GM23338 (cell line): Measurements from ENCODE around the gene REST. TPM values are rescaled to one million over a fixed set of nuclear protein-coding genes. Genes with fewer than 3 reads are reported as not detected.

Experiments
- ATAC-seq: fragments of 200-7000 bp; cut with Tn5 transposase; 3 replicates; pipeline ENCODE4 v1.9.1; 2020
- DNase-seq: peaks from one replicate; pipeline ENCODE4 v3.0.0-alpha.2; 2015; ENCODE audit warnings: low spot score
- H2AFZ ChIP-seq: fragments of 200-600 bp; sonication (generic); 2 replicates; pipeline ENCODE4 v1.8.0; 2016; ENCODE audit warnings: antibody characterized with exemption, mild to moderate bottlenecking, moderate library complexity
- H3F3A ChIP-seq: fragments of 200-600 bp; sonication (generic); replicated peaks from 2 replicates; pipeline ENCODE4 v1.8.0; 2017; ENCODE audit warnings: antibody characterized with exemption, mixed run types, low read depth
- H3K27ac ChIP-seq: fragments of 200-600 bp; sonication (generic); 2 replicates; pipeline ENCODE4 v1.6.1; 2016; ENCODE audit warnings: low read depth
- H3K27me3 ChIP-seq: fragments of 200-600 bp; sonication (generic); 2 replicates; pipeline ENCODE4 v1.8.0; 2016; ENCODE audit warnings: mild to moderate bottlenecking, mixed run types, moderate library complexity; ENCODE audit not compliant: insufficient read depth
- H3K36me3 ChIP-seq: fragments of 200-600 bp; sonication (generic); 2 replicates; pipeline ENCODE4 v1.8.0; 2016; ENCODE audit warnings: mild to moderate bottlenecking; ENCODE audit not compliant: insufficient read depth
- H3K4me1 ChIP-seq: fragments of 200-600 bp; sonication (generic); 2 replicates; pipeline ENCODE4 v1.8.0; 2016; ENCODE audit warnings: mild to moderate bottlenecking, moderate library complexity; ENCODE audit not compliant: insufficient read depth
- H3K4me2 ChIP-seq: fragments of 200-600 bp; sonication (generic); 2 replicates; pipeline ENCODE4 v1.7.1; 2017; ENCODE audit warnings: mixed run types
- H3K4me3 ChIP-seq: fragments of 200-600 bp; sonication (generic); 2 replicates; pipeline ENCODE4 v1.6.1; 2016; ENCODE audit warnings: mixed run types
- H3K79me2 ChIP-seq: fragments of 200-600 bp; sonication (generic); replicated peaks from 2 replicates; pipeline ENCODE4 v1.8.0; 2017; ENCODE audit warnings: mild to moderate bottlenecking; ENCODE audit not compliant: insufficient read depth
- H3K9me2 ChIP-seq: fragments of 200-600 bp; sonication (generic); 2 replicates; pipeline ENCODE4 v1.8.0; 2017; ENCODE audit not compliant: insufficient read depth
- H4K20me1 ChIP-seq: fragments of 200-600 bp; sonication (generic); replicated peaks from 2 replicates; pipeline ENCODE4 v1.8.0; 2017; ENCODE audit warnings: mild to moderate bottlenecking; ENCODE audit not compliant: insufficient read depth
- H3K27ac Mint-ChIP-seq: 2 replicates; pipeline ENCODE4 v1.8.0; 2020; ENCODE audit warnings: inconsistent platforms, mild to moderate bottlenecking, moderate library complexity, mixed read lengths
- H3K27me3 Mint-ChIP-seq: 3 replicates; pipeline ENCODE4 v1.8.0; 2022; ENCODE audit warnings: low read depth, mild to moderate bottlenecking, moderate library complexity, mixed read lengths, inconsistent platforms; ENCODE audit not compliant: insufficient read depth, poor library complexity
- H3K36me3 Mint-ChIP-seq: 3 replicates; pipeline ENCODE4 v1.8.0; 2021; ENCODE audit warnings: low read depth, mild to moderate bottlenecking, inconsistent platforms, moderate library complexity, mixed read lengths
- H3K4me1 Mint-ChIP-seq: 3 replicates; pipeline ENCODE4 v1.8.0; 2020; ENCODE audit warnings: mild to moderate bottlenecking, inconsistent platforms, mixed read lengths
- H3K4me3 Mint-ChIP-seq: 3 replicates; pipeline ENCODE4 v1.8.0; 2021; ENCODE audit warnings: moderate library complexity, mild to moderate bottlenecking, inconsistent platforms, mixed read lengths
- H3K9me3 Mint-ChIP-seq: 3 replicates; pipeline ENCODE4 v1.8.0; 2020; ENCODE audit warnings: moderate library complexity, mild to moderate bottlenecking, inconsistent platforms, mixed read lengths
- CREB1 ChIP-seq: fragments of 250-450 bp; sonication (Bioruptor Pico); IDR thresholded peaks from 2 replicates; pipeline ENCODE4 v1.5.0; 2020; ENCODE audit warnings: low read depth, mild to moderate bottlenecking, moderate library complexity
- CTCF ChIP-seq, 2 experiments: fragments of 200-600 bp in 1 of 2; sonication (generic) in 1 of 2; conservative IDR thresholded peaks; 2 replicates each; pipeline versions ENCODE4 v1.5.1 to v1.6.1; 2016 to 2017; ENCODE audit warnings: antibody characterized with exemption in 2 of 2, low read depth in 2 of 2, mild to moderate bottlenecking in 2 of 2, moderate library complexity in 1 of 2
- EZH2 ChIP-seq: fragments of 200-600 bp; sonication (generic); IDR thresholded peaks from one replicate; pipeline ENCODE4 v1.8.0; 2017; ENCODE audit warnings: antibody characterized with exemption, mild to moderate bottlenecking, low read depth; ENCODE audit not compliant: unreplicated experiment
- EZH2phosphoT487 ChIP-seq: fragments of 200-600 bp; sonication (generic); IDR thresholded peaks from one replicate; pipeline ENCODE4 v1.8.1; 2018; ENCODE audit warnings: antibody characterized with exemption; ENCODE audit not compliant: unreplicated experiment
- JUNB ChIP-seq: IDR thresholded peaks from one replicate; pipeline ENCODE4 v1.6.1; 2016; ENCODE audit warnings: antibody characterized with exemption; ENCODE audit not compliant: unreplicated experiment
- NANOG ChIP-seq: IDR thresholded peaks from 2 replicates; pipeline ENCODE4 v1.6.1; 2016; ENCODE audit warnings: antibody characterized with exemption, borderline replicate concordance
- POLR2AphosphoS5 ChIP-seq: IDR thresholded peaks from 2 replicates; pipeline ENCODE4 v1.6.1; 2016; ENCODE audit warnings: antibody characterized with exemption, low read depth
- STAT1 ChIP-seq: IDR thresholded peaks from one replicate; pipeline ENCODE4 v1.6.1; 2016; ENCODE audit warnings: antibody characterized with exemption; ENCODE audit not compliant: unreplicated experiment
- ZNF114 ChIP-seq: fragments of 250-450 bp; sonication (Bioruptor Pico); IDR thresholded peaks from 2 replicates; pipeline ENCODE4 v1.5.0; 2020; ENCODE audit warnings: mild to moderate bottlenecking, moderate library complexity
- ZNF331 ChIP-seq: fragments of 250-450 bp; sonication (Bioruptor Pico); IDR thresholded peaks from 2 replicates; pipeline ENCODE4 v1.5.0; 2020; ENCODE audit warnings: low read depth, mild to moderate bottlenecking, moderate library complexity
- ZNF462 ChIP-seq: fragments of 250-450 bp; sonication (Bioruptor Pico); IDR thresholded peaks from 2 replicates; pipeline ENCODE4 v1.5.0; 2020; ENCODE audit warnings: mild to moderate bottlenecking, moderate library complexity
- polyA plus RNA-seq: library from polyadenylated mRNA; unstranded; fragments of >200 nt; fragmentation: Nextera tagmentation; extraction: Ambion mirVana; gene quantifications from 2 replicates; pipeline ENCODE4 v1.2.1, GENCODE V29; 2016
- total RNA-seq: library from RNA; depleted of rRNA; stranded (reverse); fragments of >200 nt; shearing (Covaris generic); gene quantifications from 2 replicates; pipeline ENCODE4 v1.2.3, GENCODE V29; 2014
- TF ChIP-seq, protein P1 (sequence below): IDR thresholded peaks from one replicate; pipeline ENCODE4 v1.6.1; 2018; ENCODE audit warnings: antibody characterized with exemption; ENCODE audit not compliant: unreplicated experiment
- TF ChIP-seq, protein P2 (sequence below): IDR thresholded peaks from 2 replicates; pipeline ENCODE4 v1.6.1; 2016; ENCODE audit warnings: antibody characterized with exemption

Gene REST
- total and polyA plus RNA-seq, 2 experiments from 2014 or later, result 44.7 to 61.5 TPM

DNA sequence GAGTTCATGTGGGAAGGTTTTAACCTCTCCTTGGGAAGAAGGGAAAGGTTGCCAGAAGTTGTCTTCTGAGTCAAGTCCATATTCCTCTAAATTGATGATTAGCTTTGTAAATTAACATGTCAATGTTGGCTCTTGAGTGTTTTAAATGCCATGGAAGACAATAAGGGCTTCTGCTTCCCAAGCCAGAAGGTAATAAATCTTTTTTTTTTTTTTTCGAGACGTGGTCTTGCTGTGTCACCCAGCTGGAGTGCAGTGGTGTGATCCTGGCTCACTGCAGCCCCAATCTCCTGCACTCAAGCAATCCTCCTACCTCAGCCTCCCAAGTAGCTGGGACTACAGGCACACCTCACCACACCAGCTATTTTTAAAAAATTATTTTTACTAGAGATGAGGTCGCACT, 5.0 kb upstream of the REST start:
- no peaks in the 10 kb centered on the region for H3K9me2 ChIP-seq
- H3K4me3 ChIP-seq, result no peak overlapping the region
- H3K27me3 ChIP-seq, result peaks cover 24% of the 10 kb centered on the region
- H3K27ac ChIP-seq, result no peak overlapping the region
- no peaks in the 10 kb centered on the region for H3K36me3 Mint-ChIP-seq
- peaks cover 34% of the 10 kb centered on the region for H3K4me1 Mint-ChIP-seq
- TF ChIP-seq NANOG (no peak), EZH2phosphoT487 (no peak), JUNB (no peak), ZNF114 (CRISPR knock-in tag) (no peak), ZNF331 (CRISPR knock-in tag) (no peak), CTCF (conservative IDR thresholded peaks at IDR 0.05; ENCODE audit: low read depth in 2 of 2) (no peak), STAT1 (no peak), POLR2AphosphoS5 (no peak), CREB1 (CRISPR knock-in tag) (no peak), ZNF462 (CRISPR knock-in tag) (no peak), EZH2 (no peak)
- TF ChIP-seq, protein P1, sequence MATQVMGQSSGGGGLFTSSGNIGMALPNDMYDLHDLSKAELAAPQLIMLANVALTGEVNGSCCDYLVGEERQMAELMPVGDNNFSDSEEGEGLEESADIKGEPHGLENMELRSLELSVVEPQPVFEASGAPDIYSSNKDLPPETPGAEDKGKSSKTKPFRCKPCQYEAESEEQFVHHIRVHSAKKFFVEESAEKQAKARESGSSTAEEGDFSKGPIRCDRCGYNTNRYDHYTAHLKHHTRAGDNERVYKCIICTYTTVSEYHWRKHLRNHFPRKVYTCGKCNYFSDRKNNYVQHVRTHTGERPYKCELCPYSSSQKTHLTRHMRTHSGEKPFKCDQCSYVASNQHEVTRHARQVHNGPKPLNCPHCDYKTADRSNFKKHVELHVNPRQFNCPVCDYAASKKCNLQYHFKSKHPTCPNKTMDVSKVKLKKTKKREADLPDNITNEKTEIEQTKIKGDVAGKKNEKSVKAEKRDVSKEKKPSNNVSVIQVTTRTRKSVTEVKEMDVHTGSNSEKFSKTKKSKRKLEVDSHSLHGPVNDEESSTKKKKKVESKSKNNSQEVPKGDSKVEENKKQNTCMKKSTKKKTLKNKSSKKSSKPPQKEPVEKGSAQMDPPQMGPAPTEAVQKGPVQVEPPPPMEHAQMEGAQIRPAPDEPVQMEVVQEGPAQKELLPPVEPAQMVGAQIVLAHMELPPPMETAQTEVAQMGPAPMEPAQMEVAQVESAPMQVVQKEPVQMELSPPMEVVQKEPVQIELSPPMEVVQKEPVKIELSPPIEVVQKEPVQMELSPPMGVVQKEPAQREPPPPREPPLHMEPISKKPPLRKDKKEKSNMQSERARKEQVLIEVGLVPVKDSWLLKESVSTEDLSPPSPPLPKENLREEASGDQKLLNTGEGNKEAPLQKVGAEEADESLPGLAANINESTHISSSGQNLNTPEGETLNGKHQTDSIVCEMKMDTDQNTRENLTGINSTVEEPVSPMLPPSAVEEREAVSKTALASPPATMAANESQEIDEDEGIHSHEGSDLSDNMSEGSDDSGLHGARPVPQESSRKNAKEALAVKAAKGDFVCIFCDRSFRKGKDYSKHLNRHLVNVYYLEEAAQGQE, result no peak
- TF ChIP-seq, protein P2, sequence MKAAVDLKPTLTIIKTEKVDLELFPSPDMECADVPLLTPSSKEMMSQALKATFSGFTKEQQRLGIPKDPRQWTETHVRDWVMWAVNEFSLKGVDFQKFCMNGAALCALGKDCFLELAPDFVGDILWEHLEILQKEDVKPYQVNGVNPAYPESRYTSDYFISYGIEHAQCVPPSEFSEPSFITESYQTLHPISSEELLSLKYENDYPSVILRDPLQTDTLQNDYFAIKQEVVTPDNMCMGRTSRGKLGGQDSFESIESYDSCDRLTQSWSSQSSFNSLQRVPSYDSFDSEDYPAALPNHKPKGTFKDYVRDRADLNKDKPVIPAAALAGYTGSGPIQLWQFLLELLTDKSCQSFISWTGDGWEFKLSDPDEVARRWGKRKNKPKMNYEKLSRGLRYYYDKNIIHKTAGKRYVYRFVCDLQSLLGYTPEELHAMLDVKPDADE, result no peak
- H3K4me1 ChIP-seq, result peaks cover 32% of the 10 kb centered on the region
- no peaks in the 10 kb centered on the region for H4K20me1 ChIP-seq
- ATAC-seq (no peak), DNase-seq (peak; percentile 25)
- no peaks in the 10 kb centered on the region for H3K79me2 ChIP-seq
- H3K27me3 Mint-ChIP-seq, result peaks cover 28% of the 10 kb centered on the region
- no peak overlapping the region for H2AFZ ChIP-seq
- H3K27ac Mint-ChIP-seq, result no peak overlapping the region
- H3F3A ChIP-seq, result 0 out of 2 replicates have a peak, but pooled peaks cover 9% of the 10 kb centered on the region
- H3K36me3 ChIP-seq, result no peaks in the 10 kb centered on the region
- H3K4me2 ChIP-seq, result 0 out of 2 replicates have a peak overlapping the region, but pooled peaks have one; percentile 11
- H3K4me3 Mint-ChIP-seq, result no peak overlapping the region
- H3K9me3 Mint-ChIP-seq, result no peaks in the 10 kb centered on the region; the same call in 2 of the 3 replicates
